ENCODE results near the gene MLLT1.
A peak's percentile ranks its signal among the peaks of the same experiment; 100 is the strongest.

MLLT1 gene

GRCh38 chr19:6204866-6205723 is 74.7 kb downstream of the MLLT1 start:
- DNase-seq = no peak

- DNase-seq = no peak
Measured at GRCh38 chr19:6204212-6204611, 75.6 kb downstream of the MLLT1 start.

GRCh38 chr19:6199240-6199994 is 80.4 kb downstream of the MLLT1 start:
- peak; percentile 96 to 97 for DNase-seq

GRCh38 chr19:6198896-6199239 is 80.9 kb downstream of the MLLT1 start:
- DNase-seq = no peak

- DNase-seq = no peak
Measured at GRCh38 chr19:6196361-6196760, 83.4 kb downstream of the MLLT1 start.

- no peak for DNase-seq
Measured at GRCh38 chr19:6188811-6189210, 91.0 kb downstream of the MLLT1 start.

- DNase-seq = no peak
Measured at GRCh38 chr19:6187374-6187773, 92.4 kb downstream of the MLLT1 start.

GRCh38 chr19:6185835-6186834 is 93.6 kb downstream of the MLLT1 start:
- DNase-seq = no peak

GRCh38 chr19:6185093-6185834 is 94.5 kb downstream of the MLLT1 start:
- DNase-seq = no peak

- no peak for DNase-seq
Measured at GRCh38 chr19:6181119-6181518, 98.7 kb downstream of the MLLT1 start.

GRCh38 chr19:6173190-6173589 is 106.6 kb downstream of the MLLT1 start:
- no peak for DNase-seq

- no peak for DNase-seq
Measured at GRCh38 chr19:6172074-6172863, 107.5 kb downstream of the MLLT1 start.

- DNase-seq = no peak
Measured at GRCh38 chr19:6167115-6167514, 112.7 kb downstream of the MLLT1 start.

GRCh38 chr19:6164906-6165531 is 114.8 kb downstream of the MLLT1 start:
- DNase-seq = no peak

- DNase-seq = no peak
Measured at GRCh38 chr19:6161271-6161850, 118.4 kb downstream of the MLLT1 start.

Measured in SHP77 (cell line).